ENCODE results near the gene TCF3.
"Not testable (repeated sequence)": the region's sequence is repeated elsewhere in the genome, so short reads cannot be mapped to it uniquely, and the experiment has no call there.

TCF3 gene

GRCh38 chr19:1646149-1646548, 6.3 kb downstream of the TCF3 start:
- TF ChIP-seq CTCF (IDR thresholded peaks at IDR 0.05; ENCODE audit: insufficient read depth, low read depth, low read length, missing control alignments): no peak

GRCh38 chr19:1645299-1645698, 7.1 kb downstream of the TCF3 start:
- TF ChIP-seq CTCF (IDR thresholded peaks at IDR 0.05; ENCODE audit: insufficient read depth, low read depth, low read length, missing control alignments): no peak
- DNase-seq (ENCODE audit: low read depth): no peak
- H3K4me3 ChIP-seq (ENCODE audit: low read depth, low read length): no peak overlapping the region

More at GRCh38 chr19:1646149-1646548, 6.3 kb downstream of the TCF3 start:
- DNase-seq (ENCODE audit: low read depth): no peak
- no peak overlapping the region for H3K4me3 ChIP-seq (ENCODE audit: low read depth, low read length)

GRCh38 chr19:1644070-1644469, 8.3 kb downstream of the TCF3 start:
- DNase-seq (ENCODE audit: low read depth): no peak
- no peak for TF ChIP-seq CTCF (IDR thresholded peaks at IDR 0.05; ENCODE audit: insufficient read depth, low read depth, low read length, missing control alignments)
- no peak overlapping the region for H3K4me3 ChIP-seq (ENCODE audit: low read depth, low read length)

GRCh38 chr19:1640893-1641448, 11.4 kb downstream of the TCF3 start:
- not testable (repeated sequence) for H3K4me3 ChIP-seq (ENCODE audit: low read depth, low read length); DNase-seq (ENCODE audit: low read depth)

- DNase-seq (ENCODE audit: low read depth): no peak
- TF ChIP-seq CTCF (IDR thresholded peaks at IDR 0.05; ENCODE audit: insufficient read depth, low read depth, low read length, missing control alignments): no peak
- no peak overlapping the region for H3K4me3 ChIP-seq (ENCODE audit: low read depth, low read length)
These were observed 15.8 kb downstream of the TCF3 start for GRCh38 chr19:1636325-1637236.

- TF ChIP-seq CTCF (IDR thresholded peaks at IDR 0.05; ENCODE audit: insufficient read depth, low read depth, low read length, missing control alignments): no peak
- no peak for DNase-seq (ENCODE audit: low read depth)
- H3K4me3 ChIP-seq (ENCODE audit: low read depth, low read length): no peak overlapping the region
These were observed 17.5 kb downstream of the TCF3 start for GRCh38 chr19:1634938-1635243.

- no peak for DNase-seq (ENCODE audit: low read depth)
- H3K4me3 ChIP-seq (ENCODE audit: low read depth, low read length): no peak overlapping the region
- TF ChIP-seq CTCF (IDR thresholded peaks at IDR 0.05; ENCODE audit: insufficient read depth, low read depth, low read length, missing control alignments): no peak
These were observed 18.0 kb downstream of the TCF3 start for GRCh38 chr19:1634242-1634937.
